ENCODE results near the gene SARM1.
"Not testable (repeated sequence)": the region's sequence is repeated elsewhere in the genome, so short reads cannot be mapped to it uniquely, and the experiment has no call there.

The SARM1 gene

DNA sequence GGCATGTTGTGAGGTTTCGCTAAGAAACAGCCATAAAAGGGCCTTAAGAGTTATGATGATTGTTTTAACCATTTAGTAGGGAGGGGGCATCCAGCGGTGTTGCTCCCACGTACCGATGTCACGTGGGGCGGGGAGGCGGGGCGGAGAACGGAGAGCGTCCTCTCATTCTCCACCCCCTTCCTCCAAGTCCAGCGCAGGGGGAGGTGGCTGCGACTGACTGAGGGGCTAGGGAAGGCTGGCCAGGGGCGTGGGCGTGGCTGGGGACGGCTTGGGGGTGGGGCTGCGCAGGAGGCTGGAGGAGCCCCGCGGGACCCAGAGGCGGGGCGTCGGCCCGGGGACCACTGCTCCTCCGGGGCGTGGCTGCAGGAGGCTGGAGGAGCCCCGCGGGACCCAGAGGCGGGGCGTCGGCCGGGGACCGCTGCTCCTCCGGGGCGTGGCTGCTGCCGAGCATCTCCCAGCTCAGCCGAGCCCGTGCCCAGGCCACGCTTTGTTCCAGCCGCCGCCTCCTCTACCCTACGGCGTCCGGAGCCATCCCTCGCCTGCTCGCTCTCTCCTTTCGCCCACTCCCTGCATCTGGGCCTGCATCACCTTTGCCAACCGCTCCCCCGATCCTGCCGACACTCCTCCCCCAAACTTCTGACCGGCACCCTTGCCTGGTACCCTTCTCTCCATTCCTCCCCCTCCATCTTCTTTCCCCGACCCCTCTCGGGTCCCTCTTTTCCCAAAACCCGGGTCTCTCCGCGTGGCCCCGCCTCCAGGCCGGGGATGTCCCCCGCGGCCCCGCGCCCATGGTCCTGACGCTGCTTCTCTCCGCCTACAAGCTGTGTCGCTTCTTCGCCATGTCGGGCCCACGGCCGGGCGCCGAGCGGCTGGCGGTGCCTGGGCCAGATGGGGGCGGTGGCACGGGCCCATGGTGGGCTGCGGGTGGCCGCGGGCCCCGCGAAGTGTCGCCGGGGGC is at the start of gene SARM1:
Gene SARM1, plus strand, starts transcription at position 450 of the 958 bp plus-strand sequence. Its CDS starts 339 bp downstream, at position 789.
- peak; percentile 77 for DNase-seq

DNA sequence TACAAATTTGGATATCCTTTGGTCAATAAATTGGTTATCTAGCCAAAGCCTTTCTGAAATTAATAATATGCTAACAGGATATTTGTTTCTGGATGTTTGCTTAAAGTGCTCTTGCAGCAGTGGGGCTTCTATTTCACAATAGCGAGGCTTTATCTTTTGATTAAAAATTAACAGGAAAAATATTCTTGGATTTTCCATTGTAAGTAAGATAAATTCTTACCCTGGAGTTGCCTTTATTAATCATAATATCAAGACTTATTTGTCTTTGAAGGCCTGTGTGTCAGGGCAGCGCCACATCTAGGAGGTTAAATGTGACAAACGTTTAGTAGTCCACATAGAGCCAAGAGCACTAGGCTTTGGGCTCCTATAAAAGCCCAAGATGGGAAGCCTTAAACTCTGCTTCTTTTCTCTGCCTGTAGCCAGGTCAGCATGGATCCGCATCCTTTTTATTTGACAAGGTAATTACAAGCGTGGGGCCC is 47.2 kb upstream of the SARM1 start:
- no peak for DNase-seq

DNA sequence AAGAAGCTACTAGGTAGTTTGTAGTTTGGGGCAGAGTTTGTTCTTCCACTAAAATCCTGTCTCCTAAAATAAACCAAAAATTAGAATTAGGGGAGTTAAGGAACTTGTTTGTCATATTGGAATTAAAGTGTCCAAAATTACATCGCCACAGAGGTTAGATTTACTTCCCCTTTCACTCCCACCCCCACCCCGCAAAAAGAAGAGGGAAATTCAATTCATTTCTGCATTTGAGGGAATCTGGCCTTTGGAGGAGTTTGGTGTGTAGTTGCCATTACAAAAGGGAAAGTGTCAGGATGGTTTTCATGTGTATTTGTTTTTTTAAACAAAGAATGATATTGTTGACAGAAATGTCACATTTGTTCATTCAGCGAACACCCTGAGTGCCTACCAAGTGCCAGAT is 46.7 kb upstream of the SARM1 start:
- no peak for DNase-seq

DNA sequence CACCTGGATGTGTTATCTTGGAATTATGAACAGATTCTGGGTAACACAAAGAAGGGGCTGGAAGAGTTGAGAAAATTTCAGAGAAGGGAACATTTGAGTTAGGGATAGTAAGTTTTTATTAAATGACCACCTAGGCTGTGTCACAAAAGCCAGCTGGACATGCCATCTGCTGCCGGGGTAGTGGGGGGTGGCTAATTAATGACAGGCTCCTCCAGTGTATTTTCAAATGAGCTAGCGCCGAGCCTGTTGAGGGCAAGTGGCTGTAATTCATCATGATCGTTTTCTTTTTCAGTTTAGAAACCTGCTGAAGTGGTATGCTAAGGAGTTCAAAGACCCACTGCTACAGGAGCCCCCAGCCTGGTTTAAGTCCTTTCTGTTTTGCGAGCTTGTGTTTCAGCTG is 46.3 kb upstream of the SARM1 start:
- DNase-seq, result no peak

DNA sequence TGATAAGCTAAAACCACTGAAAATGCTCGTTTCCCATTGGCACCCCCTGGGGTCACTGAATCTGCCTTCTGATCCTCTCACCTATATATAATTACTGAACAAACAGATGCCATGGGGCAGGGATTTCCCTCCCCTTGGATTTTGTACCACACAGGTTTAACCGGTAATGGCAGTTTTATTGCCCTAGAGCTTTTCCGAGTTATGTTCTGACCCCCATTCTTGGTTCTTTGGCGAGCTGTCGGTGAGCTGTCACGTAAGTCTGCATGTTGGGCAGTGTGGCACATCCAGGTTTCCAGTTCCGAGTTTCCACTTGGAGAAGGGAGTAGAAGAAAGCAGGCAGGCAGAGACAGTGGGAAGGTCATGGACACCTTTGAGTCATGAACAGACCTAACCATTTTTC is 45.4 kb upstream of the SARM1 start:
- no peak for DNase-seq

DNA sequence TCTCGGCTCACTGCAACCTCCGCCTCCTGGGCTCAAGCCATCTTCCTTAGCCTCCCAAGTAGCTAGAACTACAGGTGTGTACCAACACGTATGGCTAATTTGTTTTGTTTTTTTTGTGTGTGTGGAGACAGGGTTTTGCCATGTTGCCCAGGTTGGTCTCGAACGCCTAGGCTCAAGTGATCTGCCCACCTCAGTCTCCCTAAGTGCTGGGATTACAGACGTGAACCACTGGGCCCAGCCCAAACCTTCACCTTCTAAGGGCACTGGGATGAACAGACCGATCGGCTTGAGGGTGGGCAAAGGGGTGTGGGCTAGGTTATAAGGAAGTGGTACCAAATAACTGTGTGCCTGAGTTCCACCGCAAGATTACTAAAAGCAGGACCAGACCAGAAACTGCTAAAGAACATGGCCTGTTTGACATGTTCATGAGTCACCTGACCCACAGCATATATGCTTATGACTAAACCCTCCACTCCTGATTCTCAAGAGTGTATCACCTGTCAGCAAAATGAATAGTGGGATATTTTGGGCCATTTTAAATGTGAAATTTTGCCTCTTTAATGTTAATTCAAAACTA is 44.4 kb upstream of the SARM1 start:
- DNase-seq, result no peak

DNA sequence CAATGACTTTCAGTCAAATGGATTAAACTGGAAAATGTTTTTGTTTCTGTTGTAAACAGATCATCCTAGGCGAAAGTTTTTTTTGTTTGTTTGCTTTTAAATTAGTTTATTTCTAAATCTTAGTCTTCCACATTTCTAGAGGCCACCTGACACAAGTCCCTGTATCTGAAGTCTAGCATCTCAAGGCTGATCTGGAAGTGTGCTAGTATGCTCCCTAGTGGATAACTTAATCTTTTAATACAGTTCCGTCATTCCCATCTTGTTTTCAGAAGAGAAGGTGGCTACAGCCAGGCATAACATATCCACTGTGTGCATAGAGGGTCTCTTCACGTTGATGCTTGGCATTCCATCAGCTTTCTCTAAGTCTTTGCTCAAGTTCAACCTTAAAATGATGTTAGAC is 43.8 kb upstream of the SARM1 start:
- no peak for DNase-seq

DNA sequence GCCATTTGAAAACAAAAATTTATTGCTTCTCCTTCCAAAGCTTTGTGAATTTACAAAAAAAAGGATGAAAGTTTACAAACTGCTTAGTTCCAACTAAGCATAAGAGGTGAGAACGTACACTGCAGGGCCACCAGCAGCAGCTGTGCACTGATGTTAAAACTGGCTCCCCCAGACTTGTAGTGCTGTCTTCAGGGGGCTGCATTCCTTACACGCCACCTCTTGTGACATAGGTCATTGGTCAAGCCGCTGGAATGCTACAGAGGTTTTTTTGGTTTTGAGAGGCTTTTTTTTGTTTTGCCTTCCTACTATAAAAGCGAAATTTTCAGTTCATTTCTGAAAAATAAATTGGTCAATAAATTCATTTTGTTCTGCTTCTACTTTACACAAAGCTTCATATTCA is 43.2 kb upstream of the SARM1 start:
- DNase-seq, result no peak

DNA sequence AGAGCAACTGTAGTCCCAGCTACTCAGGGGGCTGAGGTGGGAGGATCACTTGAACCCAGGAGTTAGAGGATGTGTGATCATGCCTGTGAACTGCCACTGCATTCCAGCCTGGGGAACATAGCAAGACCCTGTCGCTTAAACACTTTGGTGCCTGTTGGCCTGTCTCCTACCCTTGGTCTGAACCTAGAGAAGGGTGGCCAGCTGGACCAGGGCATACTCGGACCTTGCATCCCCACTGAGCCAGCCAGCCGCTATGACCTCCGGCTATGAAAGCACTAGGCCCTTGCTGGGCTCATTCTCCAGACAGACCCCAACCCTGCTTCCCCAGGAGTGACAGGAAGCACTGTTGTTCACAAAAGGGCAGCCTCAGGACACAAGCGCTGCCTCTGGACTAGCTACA is 40.8 kb upstream of the SARM1 start:
- DNase-seq, result no peak

DNA sequence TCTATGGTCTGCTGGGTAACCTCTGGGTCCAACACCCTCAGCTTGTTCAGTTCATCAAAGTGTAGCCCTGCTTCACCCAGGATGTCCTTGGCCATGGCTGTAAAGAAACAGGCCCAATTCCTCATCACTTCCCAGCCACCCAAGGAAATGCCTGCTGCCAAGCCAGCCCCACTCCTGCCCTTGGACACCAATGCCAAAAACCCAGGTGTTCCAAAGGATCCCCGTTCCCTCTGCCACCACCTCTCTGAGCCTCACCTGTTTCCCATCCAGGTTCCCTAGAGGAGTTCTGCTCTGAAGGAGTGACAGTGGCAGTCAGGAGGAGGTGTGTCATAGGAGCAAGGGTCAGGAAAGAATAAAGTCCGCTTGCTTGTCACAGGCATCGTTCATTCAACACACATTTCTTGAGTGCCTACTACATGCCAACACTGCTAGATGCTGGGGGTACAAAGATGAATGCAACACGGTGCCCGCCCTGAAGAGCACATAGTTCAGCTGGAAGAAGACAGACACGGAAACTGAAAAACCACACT is 39.5 kb upstream of the SARM1 start:
- no peak for DNase-seq

DNA sequence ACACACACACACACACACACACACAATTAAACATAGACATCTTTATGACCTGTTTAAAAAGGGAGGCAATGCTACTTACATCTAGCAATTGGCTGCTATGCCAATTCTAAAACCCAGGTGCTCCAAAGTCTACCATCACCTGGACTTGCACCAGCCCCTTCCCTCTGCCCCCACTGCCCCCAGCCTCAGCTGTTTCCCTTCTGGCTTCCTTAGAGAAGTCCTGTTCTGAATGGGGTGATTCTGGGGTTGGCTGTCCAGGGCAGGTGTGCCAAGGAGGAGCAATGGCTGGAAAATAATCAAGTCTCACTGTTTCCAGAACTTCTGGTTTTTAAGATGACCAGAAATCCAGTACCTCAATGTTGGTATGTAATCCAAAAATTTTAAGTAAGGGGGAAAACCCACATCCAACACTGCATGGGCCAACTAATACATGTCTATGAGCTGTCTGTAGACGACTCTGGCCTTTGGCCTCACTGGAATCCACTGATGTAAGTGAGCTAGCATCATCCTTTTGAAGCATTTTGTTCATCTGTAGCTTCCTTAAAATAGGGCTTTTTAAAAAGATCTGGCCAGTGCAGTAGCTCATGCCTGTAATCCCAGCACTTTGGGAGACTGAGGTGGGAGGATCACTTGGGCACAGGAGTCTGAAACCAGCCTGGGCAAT is 38.3 kb upstream of the SARM1 start:
- no peak for DNase-seq

DNA sequence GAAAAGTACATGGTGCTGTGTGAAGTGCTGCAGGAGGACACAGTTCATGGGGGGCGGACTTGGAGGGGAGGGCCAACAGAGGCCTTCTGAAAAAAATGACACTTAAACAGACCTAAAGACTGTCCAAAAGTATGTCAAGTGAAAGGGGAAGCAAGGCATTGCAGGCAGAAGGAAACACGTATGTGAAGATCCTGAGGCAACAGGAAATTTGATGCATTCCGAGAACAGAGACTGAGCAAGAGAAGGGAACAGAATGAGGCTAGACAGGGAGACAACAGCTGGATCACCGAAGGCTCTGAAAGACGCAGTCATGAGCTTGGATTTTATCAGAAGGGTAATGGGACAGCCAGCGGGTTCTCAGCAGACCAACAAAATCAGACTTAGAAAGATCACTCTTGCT is 37.3 kb upstream of the SARM1 start:
- no peak for DNase-seq

DNA sequence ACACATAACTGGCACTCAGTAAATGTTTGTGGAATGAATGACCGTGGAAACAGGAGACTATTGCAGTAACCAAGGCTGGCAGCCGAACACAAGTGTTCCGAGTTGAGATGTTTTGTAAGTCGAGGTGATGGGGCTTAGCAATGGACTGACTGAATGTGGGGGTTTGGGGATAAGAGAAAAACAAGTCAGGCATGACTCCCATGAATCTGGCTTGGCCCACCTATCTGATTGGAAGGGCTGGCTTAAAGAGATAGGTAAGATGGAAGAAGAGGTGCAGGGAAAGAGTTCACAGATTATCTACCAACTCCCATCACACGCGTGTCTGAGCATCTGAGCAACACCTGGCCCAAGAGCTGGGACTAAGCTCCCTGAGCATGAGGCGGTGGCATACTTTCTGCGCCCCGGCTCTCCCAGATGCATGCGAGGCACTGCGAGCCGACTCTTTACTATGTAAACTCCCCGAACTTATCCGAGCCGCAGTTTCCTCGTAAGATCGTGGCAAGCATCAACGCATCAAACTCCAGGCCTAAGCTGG is 36.8 kb upstream of the SARM1 start:
- DNase-seq, result no peak

DNA sequence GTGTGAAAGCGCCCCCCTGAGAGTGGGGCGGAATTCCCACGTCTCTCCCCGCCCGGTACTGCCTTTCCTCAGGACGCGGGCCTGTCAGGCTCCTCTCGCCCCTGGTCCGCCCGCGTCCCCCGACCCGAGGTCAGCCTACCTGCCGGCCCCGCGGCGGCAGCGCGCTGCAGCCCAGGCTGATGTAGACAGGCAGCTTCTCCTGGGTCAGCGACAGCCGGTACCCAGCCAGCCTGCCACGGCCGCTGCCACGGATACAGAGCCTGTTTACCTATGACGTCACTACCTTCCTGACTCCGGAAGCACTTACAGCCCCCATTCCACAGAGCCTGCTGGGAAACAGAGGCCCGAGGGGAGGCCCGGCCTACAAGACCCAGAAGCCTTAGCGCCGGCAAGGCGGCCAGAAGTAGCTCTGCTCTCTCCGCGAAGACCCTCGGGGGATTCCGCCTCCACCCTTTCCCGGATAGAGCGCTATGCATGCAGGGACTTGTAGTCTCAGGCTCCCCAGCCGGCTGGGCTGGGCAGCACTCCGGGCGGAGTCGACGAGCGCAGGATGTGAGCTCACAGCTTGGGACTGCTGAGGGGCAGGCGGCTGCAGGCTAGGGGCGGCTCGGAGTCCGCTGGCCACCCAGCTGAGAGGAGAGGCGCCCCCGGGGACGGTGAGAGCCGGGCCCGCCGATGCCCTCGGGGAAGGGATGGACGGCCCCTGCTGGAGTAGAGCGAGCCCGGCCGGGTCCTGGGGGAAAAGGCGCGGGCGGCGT is 36.1 kb upstream of the SARM1 start, which contains the start of the genes IFT20 and TNFAIP1:
Gene IFT20, minus strand, starts transcription at position 272 of the 758 bp plus-strand sequence. CDS start 3,487 bp downstream, outside the sequence.
Gene TNFAIP1, plus strand, starts transcription at position 561 of the 758 bp plus-strand sequence. CDS start 3,761 bp downstream, outside the sequence.
- peak; percentile 97 for DNase-seq

DNA sequence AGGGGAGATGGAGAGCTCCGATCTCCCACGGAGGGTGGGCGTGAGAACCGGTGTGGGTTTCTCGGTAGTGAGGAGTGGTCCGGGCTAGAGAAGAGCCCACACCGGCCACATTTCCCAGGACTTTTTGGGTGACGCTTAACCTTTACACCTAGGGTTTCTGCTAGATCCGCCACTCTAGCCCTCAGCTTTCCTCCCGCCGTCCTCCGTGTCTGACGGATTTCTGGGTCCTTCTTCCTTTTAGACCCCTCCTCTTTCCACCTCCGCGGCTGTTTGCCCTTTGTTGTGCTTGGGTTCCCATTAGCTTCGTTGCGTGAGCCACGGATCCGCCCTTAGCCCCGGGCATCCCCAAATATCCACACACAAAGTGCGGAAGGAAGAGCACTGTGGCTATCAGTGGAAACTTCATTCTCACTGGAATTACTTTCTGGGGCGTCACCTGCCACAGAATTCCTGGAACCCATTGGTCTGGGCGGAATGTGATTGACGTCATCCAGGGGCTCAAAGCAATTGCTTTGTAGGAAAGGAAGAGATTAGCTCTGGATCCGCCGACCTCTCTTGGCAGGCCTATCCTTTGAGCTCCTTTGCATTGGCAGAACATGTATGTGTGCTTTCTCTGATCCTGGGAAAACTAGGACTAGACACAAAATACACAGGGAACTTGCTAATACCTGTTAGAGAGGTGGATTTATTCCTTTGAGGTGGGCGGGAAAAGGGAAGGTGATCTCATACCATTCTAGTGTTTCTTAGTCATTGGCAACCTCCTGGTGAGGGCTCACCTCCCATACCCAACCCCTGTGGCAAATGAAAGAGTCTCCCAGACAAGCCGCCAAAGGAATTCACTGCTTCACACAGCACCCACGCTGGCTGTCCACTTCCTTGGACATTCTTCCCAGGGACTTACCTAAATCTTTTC is 35.3 kb upstream of the SARM1 start:
- no peak for DNase-seq

DNA sequence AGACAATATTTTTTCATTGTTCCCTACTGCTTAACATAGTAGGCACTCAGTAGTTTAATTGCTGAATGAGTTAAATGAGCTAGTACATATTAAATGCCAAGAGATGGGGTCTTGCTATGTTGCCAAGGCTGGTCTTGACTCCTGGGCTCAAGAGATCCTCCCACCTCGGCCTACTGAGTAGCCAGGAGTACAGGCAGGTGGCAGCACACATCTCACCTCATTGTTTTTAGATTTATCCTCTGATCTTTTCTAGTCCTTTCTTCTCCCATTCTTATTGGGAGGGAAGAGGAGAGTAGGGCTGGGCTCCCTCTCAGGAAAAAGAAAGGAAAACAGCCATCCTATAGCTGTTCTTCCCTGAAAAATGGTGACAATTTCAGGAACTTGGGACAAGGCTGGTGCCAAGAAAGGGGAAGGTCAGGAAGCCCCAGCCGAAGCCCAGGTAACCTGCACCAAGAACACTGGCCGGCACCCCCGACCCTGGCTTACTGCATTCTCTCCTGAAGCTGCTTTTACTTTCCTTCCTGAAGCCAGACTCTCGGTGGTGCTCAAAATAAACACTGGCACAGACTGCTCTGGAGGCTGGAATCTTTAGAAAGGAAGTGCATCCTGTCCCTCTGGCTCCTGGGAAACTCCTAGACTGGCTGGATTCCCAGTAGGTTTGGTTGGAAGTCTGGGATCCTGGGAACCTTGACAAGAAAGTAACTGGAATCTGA is 33.3 kb upstream of the SARM1 start:
- no peak for DNase-seq

DNA sequence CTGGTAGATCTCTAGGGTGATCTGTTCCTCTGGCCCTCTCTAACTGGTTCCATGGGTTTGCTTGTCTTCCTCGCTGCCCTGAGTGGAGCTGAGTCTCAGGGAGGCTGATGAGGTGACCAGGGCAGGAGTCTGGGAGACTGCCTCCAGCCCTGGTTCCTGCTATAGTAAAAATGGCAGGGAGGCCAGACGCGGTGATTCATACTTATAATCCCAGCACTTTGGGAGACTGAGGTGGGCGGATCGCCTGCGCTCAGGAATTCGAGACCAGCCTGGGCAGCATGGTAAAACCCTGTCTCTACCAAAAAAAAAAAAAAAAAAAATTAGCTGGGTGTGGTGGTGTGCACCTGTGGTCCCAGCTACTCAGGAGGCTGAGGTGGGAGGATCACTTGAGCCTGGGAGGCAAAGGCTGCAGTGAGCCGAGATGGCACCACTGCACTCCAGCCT is 32.7 kb upstream of the SARM1 start:
- DNase-seq, result not testable (repeated sequence)

DNA sequence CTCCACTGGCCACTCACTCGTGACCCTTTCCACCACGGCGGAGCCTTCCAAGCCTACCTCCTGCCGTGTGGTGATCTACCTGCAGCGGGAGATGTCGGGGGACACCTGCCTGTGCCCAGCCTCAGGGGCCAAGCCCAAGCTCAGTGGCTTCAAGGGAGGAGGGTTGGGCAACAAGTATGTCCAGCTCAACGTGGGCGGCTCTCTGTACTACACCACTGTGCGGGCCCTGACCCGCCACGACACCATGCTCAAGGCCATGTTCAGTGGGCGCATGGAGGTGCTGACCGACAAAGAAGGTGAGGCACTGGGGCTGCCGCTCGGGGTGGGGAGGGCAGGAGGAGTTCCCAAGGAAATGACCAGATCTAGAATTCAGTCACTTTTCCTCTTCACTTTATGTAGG is 32.1 kb upstream of the SARM1 start:
- no peak for DNase-seq

DNA sequence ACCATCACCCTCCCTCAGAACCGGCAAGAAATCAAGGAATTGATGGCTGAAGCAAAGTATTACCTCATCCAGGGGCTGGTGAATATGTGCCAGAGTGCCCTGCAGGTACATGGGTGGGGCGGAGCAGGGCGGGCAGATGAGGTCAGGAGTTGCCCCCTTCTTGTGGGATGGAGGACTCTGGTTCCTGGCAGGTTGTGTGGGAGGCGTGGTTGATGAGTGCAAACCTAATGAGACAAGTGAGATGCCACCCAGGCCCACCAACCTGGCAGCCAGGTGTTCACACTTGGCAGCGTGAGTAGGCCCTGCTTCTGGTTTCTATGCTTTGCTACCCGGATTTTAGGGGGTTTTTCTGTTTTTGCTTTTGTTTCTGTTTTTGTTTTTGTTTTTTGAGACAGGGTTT is 31.1 kb upstream of the SARM1 start:
- no peak for DNase-seq

DNA sequence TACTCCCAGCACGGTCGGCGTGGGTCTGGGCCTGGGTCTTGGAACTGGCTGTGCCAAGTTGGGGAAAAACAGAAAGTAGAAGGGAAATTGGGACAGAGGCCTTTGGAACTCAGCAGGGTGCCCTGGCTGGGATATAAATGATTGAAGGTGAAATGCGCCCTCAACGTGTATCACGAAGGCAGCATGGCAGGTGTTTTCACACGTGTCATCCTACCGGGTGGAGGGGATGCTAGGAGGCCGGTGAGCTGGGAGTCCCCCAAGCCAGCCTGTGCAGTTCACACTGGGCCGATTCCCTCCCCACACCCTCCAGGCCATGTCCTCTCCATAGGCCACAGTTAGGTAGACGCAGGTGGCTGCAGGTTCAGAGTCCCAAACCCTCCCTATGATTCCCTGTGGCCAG is 30.0 kb upstream of the SARM1 start:
- no peak for DNase-seq

Measured in activated gamma-delta T cell treated with Interleukin-2 at 50 U/mL for 16 hours (primary cell).